Erythroblast (primary cell): ENCODE data around the gene KRTAP4-11.

Source experiments
- GATA1 ChIP-seq: IDR thresholded peaks from 2 replicates; pipeline ENCODE4 v1.6.1; 2011; ENCODE audit warnings: low read depth, mild to moderate bottlenecking, control low read depth, low read length, moderate library complexity
- POLR2A ChIP-seq: IDR thresholded peaks from 2 replicates; pipeline ENCODE4 v1.6.1; 2011; ENCODE audit warnings: mild to moderate bottlenecking, low read length

DNA sequence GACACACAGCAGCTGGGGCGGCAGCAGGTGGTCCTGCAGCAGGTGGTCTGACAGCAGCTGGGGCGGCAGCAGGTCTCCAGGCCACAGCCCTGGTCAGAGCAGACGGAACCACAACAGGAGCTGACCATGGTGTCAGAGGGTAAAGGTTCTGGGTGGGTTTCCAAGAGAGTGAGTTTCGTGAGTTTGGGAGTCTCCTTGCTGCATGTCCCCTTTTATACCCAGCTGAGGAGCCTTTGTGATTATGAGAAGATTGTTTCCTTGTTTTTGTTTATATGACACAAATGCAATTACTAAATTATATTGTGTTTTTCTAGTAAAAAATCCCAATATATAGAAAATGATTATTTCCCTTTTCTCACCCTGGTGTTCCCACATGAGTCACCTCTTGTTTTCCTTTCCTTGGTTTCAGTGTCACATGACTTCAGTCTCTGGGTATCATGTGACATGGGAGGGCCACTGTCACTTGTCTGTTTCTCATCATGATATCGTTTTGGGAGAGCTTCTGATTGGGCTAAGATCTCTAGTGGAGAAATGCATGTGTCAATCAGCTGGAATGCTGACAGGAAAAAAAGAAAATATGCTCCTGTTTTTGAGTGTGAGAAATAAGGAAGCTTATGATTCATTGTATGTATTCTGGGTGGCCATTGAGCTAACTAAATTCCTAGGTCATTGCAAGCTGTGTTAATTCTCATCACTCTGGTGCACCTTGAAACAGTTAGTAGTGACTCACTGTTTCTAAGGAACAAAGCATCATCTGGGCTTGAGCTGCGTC is 22.4 kb upstream of the KRTAP4-11 start, which contains the start of gene KRTAP4-6:
- TF ChIP-seq POLR2A (no peak), GATA1 (no peak)
